Raji (cell line): ENCODE measurements around the gene SIX4.

Experiments used
- POLR2A ChIP-seq: IDR thresholded peaks from 2 replicates; pipeline ENCODE4 v1.6.1; 2011; ENCODE audit warnings: low read depth, low read length, control low read depth; ENCODE audit not compliant: insufficient read depth

Gene SIX4

GRCh38 chr14:60684203-60684602, 39.9 kb downstream of the SIX4 start:
- no peak for TF ChIP-seq POLR2A

GRCh38 chr14:60681271-60681670, 42.9 kb downstream of the SIX4 start:
- no peak for TF ChIP-seq POLR2A

GRCh38 chr14:60680511-60680910, 43.6 kb downstream of the SIX4 start:
- TF ChIP-seq POLR2A, result no peak

- TF ChIP-seq POLR2A, result no peak
Measured at GRCh38 chr14:60679566-60680258, 44.4 kb downstream of the SIX4 start.

- TF ChIP-seq POLR2A, result no peak
Measured at GRCh38 chr14:60677701-60678100, 46.5 kb downstream of the SIX4 start.

GRCh38 chr14:60670989-60671388, 53.2 kb downstream of the SIX4 start:
- TF ChIP-seq POLR2A, result no peak

- no peak for TF ChIP-seq POLR2A
Measured at GRCh38 chr14:60668431-60669112, 55.6 kb downstream of the SIX4 start.

- no peak for TF ChIP-seq POLR2A
Measured at GRCh38 chr14:60665177-60665550, 59.0 kb downstream of the SIX4 start.

- TF ChIP-seq POLR2A, result no peak
Measured at GRCh38 chr14:60662982-60663381, 61.2 kb downstream of the SIX4 start.

GRCh38 chr14:60661721-60662120, 62.4 kb downstream of the SIX4 start:
- no peak for TF ChIP-seq POLR2A
